Measurements from ENCODE around the gene EFCAB14. TPM values are rescaled to one million over a fixed set of nuclear protein-coding genes. Genes with fewer than 3 reads are reported as not detected.

Gene EFCAB14, protein sequence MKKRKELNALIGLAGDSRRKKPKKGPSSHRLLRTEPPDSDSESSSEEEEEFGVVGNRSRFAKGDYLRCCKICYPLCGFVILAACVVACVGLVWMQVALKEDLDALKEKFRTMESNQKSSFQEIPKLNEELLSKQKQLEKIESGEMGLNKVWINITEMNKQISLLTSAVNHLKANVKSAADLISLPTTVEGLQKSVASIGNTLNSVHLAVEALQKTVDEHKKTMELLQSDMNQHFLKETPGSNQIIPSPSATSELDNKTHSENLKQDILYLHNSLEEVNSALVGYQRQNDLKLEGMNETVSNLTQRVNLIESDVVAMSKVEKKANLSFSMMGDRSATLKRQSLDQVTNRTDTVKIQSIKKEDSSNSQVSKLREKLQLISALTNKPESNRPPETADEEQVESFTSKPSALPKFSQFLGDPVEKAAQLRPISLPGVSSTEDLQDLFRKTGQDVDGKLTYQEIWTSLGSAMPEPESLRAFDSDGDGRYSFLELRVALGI
- total RNA-seq (10 to 100 TPM; 41.2 to 43.5 TPM), polyA plus RNA-seq (135 TPM)

GRCh38 chr1:46718727-46719622 is at the start of gene EFCAB14:
TSS of gene EFCAB14 (minus strand) at chr1:46719114. CDS start at chr1:46718087, 1,027 bp downstream.
- H3K4me3 ChIP-seq (ENCODE audit: low read length), result peak within 1 kb of the TSS; percentile 89
- Mint-ChIP-seq H3K4me1 (peaks cover 42 to 51% (median 43%) of the 10 kb centered on the region in 3 donors), H3K4me3 (peak within 1 kb of the TSS; percentile 86 to 94 (median 90)), H3K27me3 (peaks cover 0 to 2% of the 10 kb centered on the region in 2 donors), H3K9me3 (no peaks in the 10 kb centered on the region), H3K36me3 (peaks cover 0 to 41% (median 9%) of the 10 kb centered on the region in 3 donors), H3K27ac (peak within 1 kb of the TSS; percentile 89 to 96 (median 92))
- POLR2A ChIA-PET, result no interaction called here
- H3K9me3 ChIP-seq (ENCODE audit: low read length), result no peaks in the 10 kb centered on the region
- peaks cover 15% of the 10 kb centered on the region for H3K36me3 ChIP-seq (ENCODE audit: insufficient read depth, low read length)
- H3K27ac ChIP-seq (ENCODE audit: low read depth, low read length), result peak within 1 kb of the TSS; percentile 90
- DNase-seq, result peak; percentile 99 to 100 (median 99)
- CTCF ChIA-PET, result interaction anchor here (1.2 to 1.5 kb wide), 2 partner anchors 10 to 111 kb away, joined by 3 read pairs; no protein-coding TSS in a partner anchor
- no peaks in the 10 kb centered on the region for H3K27me3 ChIP-seq (ENCODE audit: insufficient read depth, low read length, poor library complexity, severe bottlenecking)
- peaks cover 36% of the 10 kb centered on the region for H3K4me1 ChIP-seq (ENCODE audit: insufficient read depth, low read length)

DNA sequence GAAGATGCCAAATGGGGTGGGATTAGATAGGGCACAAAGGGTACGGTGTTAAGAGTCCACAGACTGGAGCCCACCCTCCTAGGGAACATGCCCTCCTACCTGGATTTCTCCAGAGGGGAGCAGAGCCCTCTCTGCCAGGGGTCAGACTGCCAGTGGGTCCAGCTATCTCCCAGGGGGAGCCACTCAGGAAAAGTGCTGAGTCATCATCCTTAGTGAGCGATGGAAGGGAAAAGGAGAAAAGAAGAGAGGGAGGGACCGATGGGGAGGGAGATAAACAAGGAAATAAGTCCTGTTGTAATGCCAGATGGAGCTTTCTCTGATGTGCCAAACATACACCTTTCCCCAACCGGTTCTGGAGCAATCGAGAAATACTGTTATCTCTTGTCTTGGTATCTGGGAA is 49.5 kb upstream of the EFCAB14 start:
- Histone ChIP-seq H3K4me3 (ENCODE audit: low read length) (no peak overlapping the region), H3K27ac (ENCODE audit: low read depth, low read length) (no peak overlapping the region), H3K27me3 (ENCODE audit: insufficient read depth, low read length, poor library complexity, severe bottlenecking) (peaks cover 9% of the 10 kb centered on the region), H3K9me3 (ENCODE audit: low read length) (peaks cover 11% of the 10 kb centered on the region), H3K4me1 (ENCODE audit: insufficient read depth, low read length) (no peaks in the 10 kb centered on the region), H3K36me3 (ENCODE audit: insufficient read depth, low read length) (no peaks in the 10 kb centered on the region)
- Mint-ChIP-seq H3K4me1 (peaks cover 0 to 2% (median 0%) of the 10 kb centered on the region in 3 donors), H3K9me3 (peaks cover 10 to 51% (median 43%) of the 10 kb centered on the region in 5 donors), H3K4me3 (no peak overlapping the region), H3K27ac (no peak overlapping the region), H3K27me3 (peaks cover 24 to 30% of the 10 kb centered on the region in 2 donors), H3K36me3 (peaks cover 0 to 16% (median 1%) of the 10 kb centered on the region in 3 donors)
- POLR2A ChIA-PET, result no interaction called here
- CTCF ChIA-PET, result no interaction called here
- no peak for DNase-seq

DNA sequence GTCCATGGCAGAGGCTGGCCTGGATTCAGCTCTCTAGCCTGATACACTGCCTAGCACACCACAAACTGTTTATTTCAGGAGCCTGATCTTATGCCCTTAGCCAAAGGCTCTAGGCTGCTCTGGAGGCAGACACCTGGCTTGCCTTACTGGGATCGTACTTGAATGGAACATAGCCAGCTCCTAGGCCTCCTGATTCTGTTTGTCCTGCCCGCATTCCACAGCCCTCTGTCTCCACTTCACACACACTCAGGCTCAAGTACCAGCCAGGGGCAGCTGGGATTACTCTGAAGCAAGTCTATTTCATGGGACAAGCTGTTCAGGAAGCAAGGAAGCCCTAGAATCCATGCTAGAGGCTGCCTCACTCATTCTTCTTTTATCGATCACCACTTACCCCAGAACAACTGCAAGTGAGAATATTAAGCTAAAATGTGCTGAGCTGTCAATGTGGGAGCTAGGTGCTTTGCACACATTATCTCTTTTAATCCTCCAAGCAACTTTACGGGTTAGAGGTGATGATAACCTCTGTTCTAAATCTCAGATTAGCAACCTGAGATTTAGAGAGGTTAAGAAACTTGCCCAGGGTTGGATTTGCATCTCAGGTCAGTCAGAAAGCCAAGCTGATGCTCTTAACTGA is 48.9 kb upstream of the EFCAB14 start:
- no peak for DNase-seq
- H3K27me3 Mint-ChIP-seq, result peaks cover 31 to 34% of the 10 kb centered on the region in 2 donors
- peaks cover 0 to 16% (median 1%) of the 10 kb centered on the region in 3 donors for H3K36me3 Mint-ChIP-seq
- no peak overlapping the region for H3K4me3 ChIP-seq (ENCODE audit: low read length)
- H3K4me1 ChIP-seq (ENCODE audit: insufficient read depth, low read length), result no peaks in the 10 kb centered on the region
- no peak overlapping the region for H3K27ac Mint-ChIP-seq
- peaks cover 0 to 2% (median 0%) of the 10 kb centered on the region in 3 donors for H3K4me1 Mint-ChIP-seq
- H3K27ac ChIP-seq (ENCODE audit: low read depth, low read length), result no peak overlapping the region
- H3K36me3 ChIP-seq (ENCODE audit: insufficient read depth, low read length), result no peaks in the 10 kb centered on the region
- ChIA-PET POLR2A (no interaction called here), CTCF (no interaction called here)
- peaks cover 9% of the 10 kb centered on the region for H3K27me3 ChIP-seq (ENCODE audit: insufficient read depth, low read length, poor library complexity, severe bottlenecking)
- no peak overlapping the region for H3K4me3 Mint-ChIP-seq
- H3K9me3 ChIP-seq (ENCODE audit: low read length), result peaks cover 11% of the 10 kb centered on the region
- H3K9me3 Mint-ChIP-seq, result peaks cover 10 to 51% (median 43%) of the 10 kb centered on the region in 5 donors

GRCh38 chr1:46764402-46764801 is 45.5 kb upstream of the EFCAB14 start:
- CTCF ChIA-PET, result interaction anchor here (1.7 kb wide), 1 partner anchor 16 kb away, joined by 3 read pairs; no protein-coding TSS in a partner anchor
- POLR2A ChIA-PET, result interaction anchor here (0.6 kb wide), 1 partner anchor 44 kb away, joined by 9 read pairs; no protein-coding TSS in a partner anchor
- no peak for DNase-seq
- Histone ChIP-seq H3K9me3 (ENCODE audit: low read length) (no peaks in the 10 kb centered on the region), H3K36me3 (ENCODE audit: insufficient read depth, low read length) (no peaks in the 10 kb centered on the region), H3K4me3 (ENCODE audit: low read length) (no peak overlapping the region), H3K4me1 (ENCODE audit: insufficient read depth, low read length) (no peaks in the 10 kb centered on the region), H3K27me3 (ENCODE audit: insufficient read depth, low read length, poor library complexity, severe bottlenecking) (peaks cover 9% of the 10 kb centered on the region), H3K27ac (ENCODE audit: low read depth, low read length) (no peak overlapping the region)
- H3K36me3 Mint-ChIP-seq, result no peaks in the 10 kb centered on the region
- H3K27me3 Mint-ChIP-seq, result peaks cover 33 to 41% of the 10 kb centered on the region in 2 donors
- no peaks in the 10 kb centered on the region for H3K4me1 Mint-ChIP-seq
- no peak overlapping the region for H3K4me3 Mint-ChIP-seq
- no peak overlapping the region for H3K27ac Mint-ChIP-seq
- peaks cover 0 to 20% (median 13%) of the 10 kb centered on the region in 5 donors for H3K9me3 Mint-ChIP-seq

DNA sequence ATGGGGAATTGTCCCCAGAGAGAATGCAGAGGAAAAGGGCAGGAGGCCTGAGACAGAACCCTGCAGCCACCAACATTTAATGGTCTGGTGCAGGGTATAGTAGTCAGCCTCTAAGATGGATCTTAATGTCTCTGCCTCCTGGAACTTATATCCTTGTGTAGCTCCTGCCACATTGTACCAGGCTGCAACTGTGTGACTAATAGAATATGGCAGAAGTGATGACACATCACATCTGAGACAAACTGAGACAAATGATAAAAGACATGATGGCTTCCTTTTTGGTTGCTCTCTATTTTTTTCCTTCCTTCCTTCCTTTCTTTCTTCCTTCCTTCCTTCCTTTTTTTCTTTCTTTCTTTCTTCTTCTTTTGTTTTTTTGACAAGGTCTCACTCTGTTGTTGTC is 42.8 kb upstream of the EFCAB14 start:
- peaks cover 3% of the 10 kb centered on the region for H3K27me3 ChIP-seq (ENCODE audit: insufficient read depth, low read length, poor library complexity, severe bottlenecking)
- DNase-seq, result no peak
- H3K27me3 Mint-ChIP-seq, result peaks cover 29 to 53% of the 10 kb centered on the region in 2 donors
- no peaks in the 10 kb centered on the region for H3K9me3 ChIP-seq (ENCODE audit: low read length)
- H3K9me3 Mint-ChIP-seq, result peaks cover 0 to 2% (median 0%) of the 10 kb centered on the region in 5 donors
- H3K27ac ChIP-seq (ENCODE audit: low read depth, low read length), result no peak overlapping the region
- H3K4me3 Mint-ChIP-seq, result no peak overlapping the region
- POLR2A ChIA-PET, result no interaction called here
- no peak overlapping the region for H3K4me3 ChIP-seq (ENCODE audit: low read length)
- H3K36me3 ChIP-seq (ENCODE audit: insufficient read depth, low read length), result no peaks in the 10 kb centered on the region
- no peaks in the 10 kb centered on the region for H3K4me1 ChIP-seq (ENCODE audit: insufficient read depth, low read length)
- H3K4me1 Mint-ChIP-seq, result no peaks in the 10 kb centered on the region
- no peak overlapping the region for H3K27ac Mint-ChIP-seq
- no peaks in the 10 kb centered on the region for H3K36me3 Mint-ChIP-seq
- CTCF ChIA-PET, result no interaction called here

DNA sequence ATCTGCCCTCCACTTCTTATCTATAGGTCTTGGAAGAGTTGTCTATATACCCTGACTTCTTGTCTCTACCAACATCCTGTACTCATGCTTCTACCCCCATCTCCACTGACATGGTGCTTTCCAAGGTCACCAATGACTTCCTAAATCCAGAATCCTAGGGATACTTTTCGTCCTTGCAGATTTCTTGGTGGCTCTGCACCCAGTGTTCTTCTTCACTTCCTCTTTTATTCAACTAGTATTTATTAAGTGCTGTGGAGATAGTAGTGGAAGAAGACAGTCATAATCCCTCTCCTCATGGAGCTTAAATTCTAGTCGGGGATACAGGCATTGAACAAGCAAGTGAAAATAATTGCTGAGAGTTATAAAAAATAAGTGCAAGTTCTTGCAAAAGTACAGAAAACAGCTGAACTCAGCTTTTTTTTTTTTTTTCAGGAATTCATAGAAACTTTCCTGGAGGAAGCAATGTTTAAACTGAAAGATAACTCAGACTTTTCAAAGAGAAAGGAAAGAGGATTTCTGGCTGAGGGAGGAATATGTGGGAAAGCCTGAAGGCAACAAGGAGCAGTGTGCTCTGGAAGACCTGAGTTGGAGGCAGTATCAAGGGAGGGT is 41.7 kb upstream of the EFCAB14 start:
- Mint-ChIP-seq H3K4me3 (no peak overlapping the region), H3K27ac (no peak overlapping the region), H3K9me3 (peaks cover 0 to 2% (median 0%) of the 10 kb centered on the region in 5 donors), H3K36me3 (no peaks in the 10 kb centered on the region), H3K4me1 (no peaks in the 10 kb centered on the region), H3K27me3 (peaks cover 27 to 61% of the 10 kb centered on the region in 2 donors)
- Histone ChIP-seq H3K27me3 (ENCODE audit: insufficient read depth, low read length, poor library complexity, severe bottlenecking) (peaks cover 3% of the 10 kb centered on the region), H3K4me3 (ENCODE audit: low read length) (no peak overlapping the region), H3K4me1 (ENCODE audit: insufficient read depth, low read length) (no peaks in the 10 kb centered on the region), H3K27ac (ENCODE audit: low read depth, low read length) (no peak overlapping the region), H3K9me3 (ENCODE audit: low read length) (no peaks in the 10 kb centered on the region), H3K36me3 (ENCODE audit: insufficient read depth, low read length) (no peaks in the 10 kb centered on the region)
- no peak for DNase-seq
- CTCF ChIA-PET, result no interaction called here
- POLR2A ChIA-PET, result no interaction called here

GRCh38 chr1:46757956-46758528 is 39.1 kb upstream of the EFCAB14 start:
- DNase-seq, result no peak
- Mint-ChIP-seq H3K36me3 (no peaks in the 10 kb centered on the region), H3K4me1 (no peaks in the 10 kb centered on the region), H3K4me3 (no peak overlapping the region), H3K9me3 (peaks cover 0 to 2% (median 0%) of the 10 kb centered on the region in 5 donors), H3K27ac (no peak overlapping the region), H3K27me3 (peaks cover 17 to 62% of the 10 kb centered on the region in 2 donors)
- POLR2A ChIA-PET, result no interaction called here
- H3K36me3 ChIP-seq (ENCODE audit: insufficient read depth, low read length), result no peaks in the 10 kb centered on the region
- no peak overlapping the region for H3K27ac ChIP-seq (ENCODE audit: low read depth, low read length)
- CTCF ChIA-PET, result no interaction called here
- H3K27me3 ChIP-seq (ENCODE audit: insufficient read depth, low read length, poor library complexity, severe bottlenecking), result no peaks in the 10 kb centered on the region
- no peaks in the 10 kb centered on the region for H3K4me1 ChIP-seq (ENCODE audit: insufficient read depth, low read length)
- no peak overlapping the region for H3K4me3 ChIP-seq (ENCODE audit: low read length)
- no peaks in the 10 kb centered on the region for H3K9me3 ChIP-seq (ENCODE audit: low read length)

Measured in CD8-positive, alpha-beta memory T cell (primary cell).